Mammary epithelial cell (primary cell): ENCODE data around the gene ADGRV1.

Source experiments
- EZH2 ChIP-seq: IDR thresholded peaks from 2 replicates; pipeline ENCODE4 v1.6.1; 2012; ENCODE audit warnings: low read length, inconsistent platforms, borderline replicate concordance
- TF ChIP-seq, protein P1 (sequence below), 2 donors: IDR thresholded peaks in 1 of 2; conservative IDR thresholded peaks in 1 of 2; 2 replicates each; pipeline ENCODE4 v1.5.1; 2011 to 2012; ENCODE audit warnings: inconsistent platforms in 2 of 2, low read length in 2 of 2, mild to moderate bottlenecking in 2 of 2, control low read depth in 1 of 2, low read depth in 1 of 2; ENCODE audit not compliant: insufficient read depth in 1 of 2; ENCODE audit errors: extremely low read depth in 1 of 2

DNA sequence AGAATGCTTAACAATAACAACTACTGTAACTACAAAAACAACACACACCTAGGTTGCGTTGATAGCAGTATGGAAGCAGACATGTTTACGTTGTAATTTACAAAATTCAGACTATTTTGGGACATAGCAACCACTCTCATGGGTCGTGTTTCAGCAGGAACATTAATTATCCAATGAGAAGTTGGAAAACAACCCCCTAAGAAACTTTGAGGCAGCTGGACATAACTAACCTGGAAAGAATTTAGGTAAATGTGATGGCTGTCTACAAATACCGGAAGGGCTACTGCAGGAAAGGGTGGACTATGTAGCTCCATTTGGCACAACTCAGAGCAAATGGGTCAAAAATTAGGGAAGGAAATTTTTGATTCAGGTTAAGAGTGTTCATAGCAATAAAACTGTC lies 409.3 kb downstream of the ADGRV1 start:
- TF ChIP-seq, protein P1, sequence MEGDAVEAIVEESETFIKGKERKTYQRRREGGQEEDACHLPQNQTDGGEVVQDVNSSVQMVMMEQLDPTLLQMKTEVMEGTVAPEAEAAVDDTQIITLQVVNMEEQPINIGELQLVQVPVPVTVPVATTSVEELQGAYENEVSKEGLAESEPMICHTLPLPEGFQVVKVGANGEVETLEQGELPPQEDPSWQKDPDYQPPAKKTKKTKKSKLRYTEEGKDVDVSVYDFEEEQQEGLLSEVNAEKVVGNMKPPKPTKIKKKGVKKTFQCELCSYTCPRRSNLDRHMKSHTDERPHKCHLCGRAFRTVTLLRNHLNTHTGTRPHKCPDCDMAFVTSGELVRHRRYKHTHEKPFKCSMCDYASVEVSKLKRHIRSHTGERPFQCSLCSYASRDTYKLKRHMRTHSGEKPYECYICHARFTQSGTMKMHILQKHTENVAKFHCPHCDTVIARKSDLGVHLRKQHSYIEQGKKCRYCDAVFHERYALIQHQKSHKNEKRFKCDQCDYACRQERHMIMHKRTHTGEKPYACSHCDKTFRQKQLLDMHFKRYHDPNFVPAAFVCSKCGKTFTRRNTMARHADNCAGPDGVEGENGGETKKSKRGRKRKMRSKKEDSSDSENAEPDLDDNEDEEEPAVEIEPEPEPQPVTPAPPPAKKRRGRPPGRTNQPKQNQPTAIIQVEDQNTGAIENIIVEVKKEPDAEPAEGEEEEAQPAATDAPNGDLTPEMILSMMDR (conservative IDR thresholded peaks at IDR 0.05 in 1 of 2, IDR thresholded peaks at IDR 0.05 in 1 of 2; ENCODE audit: extremely low read depth in 1 of 2, insufficient read depth in 1 of 2, low read depth in 1 of 2, low read length in 2 of 2), result no peak
- TF ChIP-seq EZH2, result no peak
